RPMI7951 (cell line): ENCODE measurements around the gene NCOA3. TPM values are rescaled to one million over a fixed set of nuclear protein-coding genes. Genes with fewer than 3 reads are reported as not detected.

Source experiments
- DNase-seq: peaks from one replicate; pipeline ENCODE4 v3.0.0-alpha.2; 2012; ENCODE audit warnings: low read depth
- total RNA-seq: library from RNA; depleted of rRNA; stranded (reverse); fragments of >200 nt; shearing (Covaris generic); gene quantifications from 2 replicates; pipeline ENCODE4 v1.2.3, GENCODE V29; 2014; rRNA removed

The NCOA3 gene
- total RNA-seq, 1 experiment from 2014 or later, result 47.9 TPM

GRCh38 chr20:47704746-47705496 is 203.2 kb downstream of the NCOA3 start:
- DNase-seq, result peak; percentile 66

GRCh38 chr20:47705497-47705856 is 203.8 kb downstream of the NCOA3 start:
- DNase-seq, result no peak

GRCh38 chr20:47706345-47706744 is 204.7 kb downstream of the NCOA3 start:
- no peak for DNase-seq

Other genes with a start within 250 kb of the NCOA3 start
- gene ZMYND8, start 145.2 kb upstream of the NCOA3 start, total RNA-seq, result 26.6 and 36.0 TPM in 2 replicates